Panc1 (cell line): ENCODE data around the gene SDK2. TPM values are rescaled to one million over a fixed set of nuclear protein-coding genes. Genes with fewer than 3 reads are reported as not detected.

ENCODE experiments used
- ATAC-seq: fragments of 200-7000 bp; cut with Tn5 transposase; 2 replicates; pipeline ENCODE4 v1.9.1; 2020; ENCODE audit warnings: mild to moderate bottlenecking, moderate library complexity
- BruUV-seq: library from RNA; stranded (reverse); fragments of 400-500 nt; replicated peaks from 2 replicates; lab custom pipeline; 2021; lab: Mats Ljungman, UMichigan
- CTCF ChIA-PET: fragments of 300-600 bp; sonication (Branson Sonifier 250); formaldehyde crosslinking; loops from one replicate; lab custom pipeline; 2022; ENCODE audit warnings: antibody characterized with exemption; lab: Charles Lee
- POLR2A ChIA-PET: fragments of 300-600 bp; sonication (Branson Sonifier 250); formaldehyde crosslinking; loops from one replicate; lab custom pipeline; 2022; ENCODE audit warnings: antibody characterized with exemption; lab: Charles Lee
- DNase-seq: peaks from one replicate; pipeline ENCODE4 v3.0.0-alpha.2; 2010; ENCODE audit warnings: low read depth, low spot score
- H3K27ac ChIP-seq: 2 replicates; pipeline ENCODE4 v1.5.1; 2011; ENCODE audit warnings: mild to moderate bottlenecking, low read length, inconsistent platforms
- H3K27me3 ChIP-seq: fragments of 200-500 bp; sonication (Bioruptor generic); 2 replicates; pipeline ENCODE4 v1.6.0; 2014; ENCODE audit warnings: low read length, inconsistent platforms; ENCODE audit not compliant: control insufficient read depth, insufficient read depth
- H3K36me3 ChIP-seq: fragments of 200-500 bp; sonication (Bioruptor generic); 2 replicates; pipeline ENCODE4 v1.5.1; 2014; ENCODE audit warnings: inconsistent platforms, mild to moderate bottlenecking, low read length, moderate library complexity; ENCODE audit not compliant: control insufficient read depth, insufficient read depth
- H3K4me1 ChIP-seq: 2 replicates; pipeline ENCODE4 v1.5.1; 2011; ENCODE audit warnings: inconsistent platforms, mild to moderate bottlenecking, low read length, moderate library complexity; ENCODE audit not compliant: control insufficient read depth, insufficient read depth
- H3K4me3 ChIP-seq, 2 experiments: 2 replicates each; pipeline ENCODE4 v1.5.1; 2011 to 2012; ENCODE audit warnings: low read depth in 2 of 2, low read length in 2 of 2, mild to moderate bottlenecking in 2 of 2, inconsistent platforms in 1 of 2, moderate library complexity in 1 of 2
- H3K9me3 ChIP-seq: fragments of 200-500 bp; sonication (Bioruptor generic); 2 replicates; pipeline ENCODE4 v1.5.1; 2014; ENCODE audit warnings: low read depth, mild to moderate bottlenecking, inconsistent platforms, low read length, moderate library complexity; ENCODE audit not compliant: control insufficient read depth, insufficient read depth
- POLR2AphosphoS5 ChIP-seq: IDR thresholded peaks from 2 replicates; pipeline ENCODE4 v1.6.1; 2012; ENCODE audit warnings: mild to moderate bottlenecking, low read depth, low read length, moderate library complexity
- TCF7L2 ChIP-seq: IDR thresholded peaks from 2 replicates; pipeline ENCODE4 v1.6.1; 2011; ENCODE audit warnings: mild to moderate bottlenecking, low read depth, low read length, inconsistent platforms
- in situ Hi-C: cut with HindIII; loops from 2 replicates; pipeline ENCODE4 v1.10.0; 2016; ENCODE audit warnings: low sequenced_read_pairs, low pct_unique_long_range_greater_than_20kb
- intact Hi-C: fragments of 100-400 bp; cut with micrococcal nuclease; formaldehyde crosslinking; loops from one replicate; pipeline ENCODE4 v1.10.0; 2022; ENCODE audit not compliant: unreplicated experiment
- total RNA-seq: library from RNA; stranded (reverse); gene quantifications from one replicate; pipeline ENCODE4 v1.2.1, GENCODE V29; 2021; ENCODE audit not compliant: unreplicated experiment
- TF ChIP-seq, protein P1 (sequence below): fragments of 450-650 bp; IDR thresholded peaks from 2 replicates; pipeline ENCODE4 v1.5.1; 2017; ENCODE audit warnings: mild to moderate bottlenecking
- TF ChIP-seq, protein P2 (sequence below), 2 experiments: IDR thresholded peaks; 2 replicates each; pipeline ENCODE4 v1.6.1; 2011 to 2012; ENCODE audit warnings: low read depth in 2 of 2, control low read depth in 1 of 2, low read length in 1 of 2, mild to moderate bottlenecking in 1 of 2, moderate library complexity in 1 of 2; ENCODE audit not compliant: insufficient read depth in 1 of 2

The SDK2 gene
- total RNA-seq, 1 experiment from 2014 or later = 0.41 TPM

GRCh38 chr17:73588301-73588846, 55.9 kb downstream of the SDK2 start:
- no TSS peak for BruUV-seq
- CTCF ChIA-PET = no interaction called here
- intact Hi-C loops (no loop called here), in situ Hi-C loops (no loop called here)
- Histone ChIP-seq H3K36me3 (no peaks in the 10 kb centered on the region), H3K4me3 (no peak overlapping the region), H3K27ac (no peak overlapping the region), H3K9me3 (no peaks in the 10 kb centered on the region), H3K4me1 (no peaks in the 10 kb centered on the region), H3K27me3 (0 out of 2 replicates have a peak, but pooled peaks cover 4% of the 10 kb centered on the region)
- POLR2A ChIA-PET = interaction anchor here (0.6 kb wide), 1 partner anchor 122 kb away, joined by 7 read pairs; no protein-coding TSS in a partner anchor
- no peak for DNase-seq
- no peak for TF ChIP-seq POLR2AphosphoS5
- TF ChIP-seq, protein P1, sequence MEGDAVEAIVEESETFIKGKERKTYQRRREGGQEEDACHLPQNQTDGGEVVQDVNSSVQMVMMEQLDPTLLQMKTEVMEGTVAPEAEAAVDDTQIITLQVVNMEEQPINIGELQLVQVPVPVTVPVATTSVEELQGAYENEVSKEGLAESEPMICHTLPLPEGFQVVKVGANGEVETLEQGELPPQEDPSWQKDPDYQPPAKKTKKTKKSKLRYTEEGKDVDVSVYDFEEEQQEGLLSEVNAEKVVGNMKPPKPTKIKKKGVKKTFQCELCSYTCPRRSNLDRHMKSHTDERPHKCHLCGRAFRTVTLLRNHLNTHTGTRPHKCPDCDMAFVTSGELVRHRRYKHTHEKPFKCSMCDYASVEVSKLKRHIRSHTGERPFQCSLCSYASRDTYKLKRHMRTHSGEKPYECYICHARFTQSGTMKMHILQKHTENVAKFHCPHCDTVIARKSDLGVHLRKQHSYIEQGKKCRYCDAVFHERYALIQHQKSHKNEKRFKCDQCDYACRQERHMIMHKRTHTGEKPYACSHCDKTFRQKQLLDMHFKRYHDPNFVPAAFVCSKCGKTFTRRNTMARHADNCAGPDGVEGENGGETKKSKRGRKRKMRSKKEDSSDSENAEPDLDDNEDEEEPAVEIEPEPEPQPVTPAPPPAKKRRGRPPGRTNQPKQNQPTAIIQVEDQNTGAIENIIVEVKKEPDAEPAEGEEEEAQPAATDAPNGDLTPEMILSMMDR = no peak
- no peak for ATAC-seq

GRCh38 chr17:73586921-73587602, 57.2 kb downstream of the SDK2 start:
- H3K4me3 ChIP-seq = no peak overlapping the region
- H3K4me1 ChIP-seq = no peaks in the 10 kb centered on the region
- in situ Hi-C loops (no loop called here), intact Hi-C loops (no loop called here)
- no peaks in the 10 kb centered on the region for H3K36me3 ChIP-seq
- POLR2A ChIA-PET = interaction anchor here (0.7 kb wide), 1 partner anchor 103 kb away, joined by 3 read pairs; no protein-coding TSS in a partner anchor
- H3K27me3 ChIP-seq = 0 out of 2 replicates have a peak, but pooled peaks cover 4% of the 10 kb centered on the region
- TF ChIP-seq, protein P2, sequence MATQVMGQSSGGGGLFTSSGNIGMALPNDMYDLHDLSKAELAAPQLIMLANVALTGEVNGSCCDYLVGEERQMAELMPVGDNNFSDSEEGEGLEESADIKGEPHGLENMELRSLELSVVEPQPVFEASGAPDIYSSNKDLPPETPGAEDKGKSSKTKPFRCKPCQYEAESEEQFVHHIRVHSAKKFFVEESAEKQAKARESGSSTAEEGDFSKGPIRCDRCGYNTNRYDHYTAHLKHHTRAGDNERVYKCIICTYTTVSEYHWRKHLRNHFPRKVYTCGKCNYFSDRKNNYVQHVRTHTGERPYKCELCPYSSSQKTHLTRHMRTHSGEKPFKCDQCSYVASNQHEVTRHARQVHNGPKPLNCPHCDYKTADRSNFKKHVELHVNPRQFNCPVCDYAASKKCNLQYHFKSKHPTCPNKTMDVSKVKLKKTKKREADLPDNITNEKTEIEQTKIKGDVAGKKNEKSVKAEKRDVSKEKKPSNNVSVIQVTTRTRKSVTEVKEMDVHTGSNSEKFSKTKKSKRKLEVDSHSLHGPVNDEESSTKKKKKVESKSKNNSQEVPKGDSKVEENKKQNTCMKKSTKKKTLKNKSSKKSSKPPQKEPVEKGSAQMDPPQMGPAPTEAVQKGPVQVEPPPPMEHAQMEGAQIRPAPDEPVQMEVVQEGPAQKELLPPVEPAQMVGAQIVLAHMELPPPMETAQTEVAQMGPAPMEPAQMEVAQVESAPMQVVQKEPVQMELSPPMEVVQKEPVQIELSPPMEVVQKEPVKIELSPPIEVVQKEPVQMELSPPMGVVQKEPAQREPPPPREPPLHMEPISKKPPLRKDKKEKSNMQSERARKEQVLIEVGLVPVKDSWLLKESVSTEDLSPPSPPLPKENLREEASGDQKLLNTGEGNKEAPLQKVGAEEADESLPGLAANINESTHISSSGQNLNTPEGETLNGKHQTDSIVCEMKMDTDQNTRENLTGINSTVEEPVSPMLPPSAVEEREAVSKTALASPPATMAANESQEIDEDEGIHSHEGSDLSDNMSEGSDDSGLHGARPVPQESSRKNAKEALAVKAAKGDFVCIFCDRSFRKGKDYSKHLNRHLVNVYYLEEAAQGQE (IDR thresholded peaks at IDR 0.05; ENCODE audit: insufficient read depth in 1 of 2, low read depth in 2 of 2, low read length in 1 of 2) = no peak
- no peak for TF ChIP-seq POLR2AphosphoS5
- TF ChIP-seq, protein P1 = no peak
- no peak for TF ChIP-seq TCF7L2
- no peak overlapping the region for H3K27ac ChIP-seq
- ATAC-seq (peak; percentile 35; the same call in 1 of the 2 replicates), DNase-seq (no peak)
- CTCF ChIA-PET = interaction anchor here (0.5 kb wide), 1 partner anchor 15 kb away, joined by 6 read pairs; no protein-coding TSS in a partner anchor
- BruUV-seq = no TSS peak
- no peaks in the 10 kb centered on the region for H3K9me3 ChIP-seq
